GM18873 (cell line): ENCODE results near the gene C1orf146.
"Not testable (repeated sequence)": the region's sequence is repeated elsewhere in the genome, so short reads cannot be mapped to it uniquely, and the experiment has no call there.

Experiments
- ATAC-seq: cut with Tn5 transposase; IDR thresholded peaks from one replicate; pipeline ENCODE4 v1.9.1; 2021; ENCODE audit warnings: mild to moderate bottlenecking, moderate library complexity, moderate number of reproducible peaks; ENCODE audit not compliant: unreplicated experiment, low FRiP score

The C1orf146 gene, protein sequence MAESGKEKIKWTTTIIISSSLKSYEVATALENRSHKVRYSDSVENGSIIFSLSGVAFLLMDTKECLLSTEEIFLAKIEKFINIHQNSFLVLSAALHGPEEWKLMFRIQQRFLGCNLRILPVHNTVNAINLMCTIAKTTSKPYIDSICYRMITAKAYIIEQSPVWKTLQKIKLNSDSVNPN

DNA sequence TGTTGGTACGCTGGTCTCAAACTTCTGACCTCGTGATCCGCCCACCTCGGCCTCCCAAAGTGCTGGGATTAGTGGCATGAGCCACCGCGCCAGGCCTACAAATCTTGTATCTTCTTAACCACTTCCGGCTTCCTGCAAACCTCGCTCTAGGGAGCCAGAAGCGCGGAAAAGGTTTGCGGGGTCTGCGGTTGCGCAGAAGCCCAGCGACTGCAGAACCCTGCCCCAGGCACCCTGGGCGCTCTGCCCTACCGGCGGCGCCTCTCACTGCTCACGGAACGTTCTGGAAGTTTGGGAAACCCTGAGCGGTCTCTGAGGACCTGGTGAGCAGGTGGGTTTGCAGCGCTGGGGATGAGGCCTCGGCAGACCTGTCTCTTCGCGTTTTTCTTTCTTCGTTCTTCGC, at the start of gene C1orf146:
TSS of gene C1orf146 (plus strand) at position 195 of the 400 bp plus-strand sequence. CDS start 13,506 bp downstream, outside the sequence.
- no peak for ATAC-seq

DNA sequence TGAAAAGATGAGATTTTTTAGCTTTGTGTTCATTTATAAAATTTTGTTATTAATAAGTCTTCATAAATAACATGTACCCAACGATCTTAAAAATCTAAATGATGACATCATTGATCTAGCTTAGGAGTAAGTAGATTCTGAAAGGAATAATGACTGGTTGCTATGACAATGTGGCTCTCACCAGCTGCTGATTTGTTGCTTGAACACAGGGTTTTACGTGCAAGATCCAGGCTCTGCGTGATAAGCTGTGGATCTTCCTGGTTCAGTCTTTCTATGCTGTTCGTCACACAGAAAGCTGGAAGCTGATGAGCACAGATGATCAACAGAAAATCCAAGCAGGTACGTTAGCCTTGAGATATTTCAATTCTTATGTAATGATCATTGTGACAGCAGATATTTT, 49.1 kb upstream of the C1orf146 start:
- no peak for ATAC-seq

DNA sequence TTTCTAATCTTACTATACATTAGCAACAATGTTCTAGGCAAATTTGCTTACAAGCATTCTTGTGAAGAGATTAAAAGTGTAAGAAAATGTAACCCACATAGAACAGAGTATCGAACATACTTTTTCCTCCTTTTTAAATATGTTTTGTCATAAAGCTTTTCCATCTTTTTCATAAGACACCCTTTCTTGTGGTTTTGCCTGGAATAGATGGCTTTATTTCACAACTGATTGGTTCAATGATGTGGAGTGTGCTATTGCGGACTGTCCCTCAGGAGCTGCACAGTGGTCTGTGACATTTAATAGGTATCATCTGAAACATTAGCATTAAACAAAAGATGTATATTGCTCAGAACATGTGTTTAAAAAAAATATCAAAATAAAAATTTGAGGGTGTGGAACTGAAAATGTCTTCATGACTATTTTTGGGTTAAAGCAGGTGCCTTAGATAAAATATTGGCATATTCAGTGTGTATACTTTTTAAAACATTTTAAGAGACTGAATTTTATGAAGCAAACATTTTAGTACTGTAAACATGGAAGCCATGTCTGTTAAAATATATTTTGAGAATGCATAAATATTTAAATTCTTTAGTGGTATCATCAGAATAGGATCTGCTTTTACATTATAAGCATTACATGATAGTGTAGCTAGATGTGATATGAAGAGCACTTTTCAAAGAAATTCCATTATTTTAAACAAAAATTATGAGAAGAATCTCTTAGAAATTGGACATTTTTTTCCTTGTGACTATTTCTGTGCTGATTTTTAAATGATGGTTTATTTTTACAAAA, 48.3 kb upstream of the C1orf146 start:
- no peak for ATAC-seq

DNA sequence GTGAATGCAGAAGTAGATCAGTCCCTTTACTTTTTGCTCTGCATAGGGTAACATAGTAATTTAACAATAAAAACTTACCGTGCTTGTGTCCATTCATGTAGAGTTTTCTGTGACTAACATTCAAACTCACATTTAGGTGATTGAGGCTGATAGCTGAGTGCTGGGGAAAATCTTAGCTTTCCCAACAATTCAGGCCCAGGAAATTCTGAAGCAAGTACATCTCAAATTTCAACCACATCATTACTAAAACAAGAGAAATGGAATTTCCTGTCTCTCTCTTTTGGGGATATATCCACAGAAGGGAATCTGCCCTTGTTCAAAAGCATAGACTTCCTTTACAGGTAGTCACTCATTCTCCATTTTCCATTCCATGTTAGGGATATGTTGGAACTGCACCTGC, 33.1 kb upstream of the C1orf146 start:
- ATAC-seq: no peak

DNA sequence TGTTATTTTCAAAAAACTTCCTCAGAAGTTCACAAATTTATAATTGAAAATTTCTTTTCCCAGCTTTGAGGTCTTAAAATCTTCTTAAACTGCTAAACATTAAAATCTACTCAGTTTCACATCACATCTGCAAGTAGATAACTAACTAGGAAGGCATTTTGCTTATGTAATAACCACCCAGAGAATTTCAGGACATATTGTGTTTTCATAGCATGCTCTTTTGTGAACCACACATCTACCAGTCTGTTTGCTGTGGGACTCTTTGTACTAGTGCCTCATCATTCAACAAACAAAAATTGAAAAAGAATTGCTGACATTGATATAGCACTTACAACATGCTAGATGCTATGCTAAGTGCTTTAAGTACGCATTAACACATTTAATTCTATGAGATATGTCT, 31.6 kb upstream of the C1orf146 start:
- ATAC-seq: no peak

DNA sequence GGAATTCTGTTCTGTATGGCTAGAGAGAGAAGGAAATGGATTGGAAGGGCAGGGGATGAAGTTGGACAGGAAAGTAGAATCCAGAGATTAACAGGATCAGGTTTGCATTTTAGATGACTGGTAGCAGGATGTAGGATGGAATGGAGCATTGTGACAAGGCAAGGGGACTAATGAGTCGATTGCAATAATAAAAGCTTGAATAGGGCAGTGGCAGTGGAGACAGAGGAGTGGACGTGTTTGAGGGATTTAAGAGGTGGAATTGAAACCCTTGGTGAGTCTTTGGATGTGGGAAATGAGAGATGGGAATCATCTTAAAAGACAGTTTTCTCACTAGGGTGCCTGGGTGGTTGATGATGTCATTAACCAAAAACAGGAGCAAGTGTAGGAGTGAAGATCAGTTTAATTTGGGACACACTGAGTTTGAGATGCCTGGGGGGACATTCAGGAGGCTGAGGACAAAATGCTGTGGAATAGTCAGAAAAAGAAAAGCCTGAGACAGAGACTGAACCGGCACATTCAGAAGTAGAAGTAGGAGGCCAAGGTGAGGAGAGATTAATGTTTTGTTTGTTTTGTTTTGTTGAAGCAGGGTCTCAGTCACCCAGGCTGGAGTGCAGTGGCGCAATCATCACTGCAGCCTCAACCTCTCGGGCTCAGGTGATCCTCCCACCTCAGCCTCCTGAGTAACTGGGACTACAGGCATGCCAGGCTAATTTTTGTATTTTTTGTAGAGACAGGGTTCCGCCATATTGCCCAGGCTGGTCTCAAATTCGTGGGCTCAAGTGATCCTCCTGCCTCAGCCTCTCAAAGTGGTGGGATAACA, 29.1 kb upstream of the C1orf146 start:
- no peak for ATAC-seq

DNA sequence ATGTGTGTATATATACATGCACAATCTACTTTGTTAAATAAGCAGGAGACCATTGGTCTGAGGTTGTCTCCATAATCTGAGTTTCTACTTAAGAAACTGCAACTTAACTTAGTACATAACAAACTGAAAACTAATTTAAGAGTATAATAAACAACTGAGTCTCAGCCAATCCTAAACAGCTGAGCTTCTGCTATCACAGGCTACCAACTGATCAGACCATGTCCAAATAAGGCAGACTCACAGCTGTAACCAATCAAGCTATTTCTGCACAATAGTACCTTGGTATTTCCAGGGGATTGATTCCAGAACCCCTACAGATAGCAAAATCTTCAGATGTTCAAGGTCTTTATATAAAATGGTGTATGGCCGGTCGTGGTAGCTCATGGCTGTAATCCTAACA, 26.0 kb upstream of the C1orf146 start:
- ATAC-seq: no peak

DNA sequence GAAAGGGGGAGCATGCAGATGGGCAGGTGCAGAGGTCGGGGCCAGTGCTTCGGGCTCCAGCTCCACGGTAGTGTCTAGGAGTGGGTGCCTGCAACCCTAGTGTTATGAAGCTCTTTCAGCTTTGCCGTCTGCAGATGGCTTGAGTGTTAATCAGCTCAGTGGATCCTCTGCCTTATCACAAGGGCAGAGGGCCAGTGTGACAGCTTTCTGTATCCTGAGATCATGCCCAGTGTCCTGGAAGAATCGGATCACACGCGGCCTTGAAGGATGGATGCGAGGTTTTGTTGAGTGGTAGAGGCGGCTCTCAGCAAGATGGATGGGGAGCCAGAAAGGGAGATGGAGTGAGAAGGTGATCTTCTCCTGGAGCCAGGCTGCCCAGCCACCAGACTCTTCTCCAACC, 25.5 kb upstream of the C1orf146 start:
- no peak for ATAC-seq

DNA sequence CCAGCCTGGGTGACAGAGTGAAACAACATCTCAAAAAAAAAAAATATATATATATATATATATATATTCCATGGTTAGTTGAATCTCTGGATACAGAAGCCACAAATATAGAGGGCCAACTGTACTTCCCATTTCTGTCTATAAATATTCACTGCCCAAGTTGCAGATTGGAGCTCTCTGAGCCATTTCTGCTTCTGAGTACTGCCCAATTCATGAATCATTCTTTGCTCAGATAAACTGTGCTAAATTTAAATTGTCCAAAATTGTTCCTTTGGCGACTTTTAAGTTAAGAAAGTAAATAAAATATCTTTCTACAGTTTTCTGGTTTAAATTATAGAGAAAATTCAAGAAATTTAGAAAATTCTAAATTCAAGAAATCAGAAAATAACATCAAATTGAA, 23.2 kb upstream of the C1orf146 start:
- no peak for ATAC-seq

DNA sequence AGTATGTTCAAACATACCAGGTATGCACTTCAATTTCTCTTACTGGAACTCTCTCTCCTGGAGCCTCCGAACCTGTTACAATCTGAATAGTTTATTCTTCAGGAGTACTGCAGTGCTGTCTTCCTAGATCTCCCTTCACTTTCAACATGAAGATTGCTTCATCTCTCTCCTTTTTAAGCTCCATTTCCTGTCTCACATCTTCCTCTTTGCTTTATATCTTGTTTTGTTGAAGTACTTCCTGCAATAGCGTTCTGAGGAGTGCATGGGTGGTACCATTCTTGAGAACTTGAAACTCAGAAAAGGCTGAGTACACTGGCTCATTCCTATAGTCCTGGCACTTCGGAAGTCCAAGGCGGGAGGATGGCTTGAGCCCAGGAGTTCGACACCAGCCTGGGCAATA, 15.7 kb upstream of the C1orf146 start:
- no peak for ATAC-seq

DNA sequence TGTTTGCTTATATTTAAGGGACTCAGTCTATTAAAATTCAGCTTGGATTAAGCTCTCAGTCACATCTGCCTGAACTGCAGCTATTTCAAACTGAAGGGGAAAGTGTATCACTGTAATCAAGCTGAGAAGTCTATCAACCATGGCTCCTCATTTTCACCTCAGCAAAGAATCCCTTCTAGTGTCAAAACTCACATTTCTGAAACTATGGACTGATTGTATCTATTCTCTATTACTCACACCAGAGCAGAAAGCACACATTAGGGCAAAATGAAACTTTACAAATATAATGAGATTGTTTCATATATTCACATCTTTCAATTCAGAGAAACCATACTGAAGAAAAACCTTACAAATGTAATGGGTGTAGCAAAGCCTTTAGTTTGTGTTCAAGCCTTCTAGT, 14.6 kb upstream of the C1orf146 start:
- no peak for ATAC-seq

DNA sequence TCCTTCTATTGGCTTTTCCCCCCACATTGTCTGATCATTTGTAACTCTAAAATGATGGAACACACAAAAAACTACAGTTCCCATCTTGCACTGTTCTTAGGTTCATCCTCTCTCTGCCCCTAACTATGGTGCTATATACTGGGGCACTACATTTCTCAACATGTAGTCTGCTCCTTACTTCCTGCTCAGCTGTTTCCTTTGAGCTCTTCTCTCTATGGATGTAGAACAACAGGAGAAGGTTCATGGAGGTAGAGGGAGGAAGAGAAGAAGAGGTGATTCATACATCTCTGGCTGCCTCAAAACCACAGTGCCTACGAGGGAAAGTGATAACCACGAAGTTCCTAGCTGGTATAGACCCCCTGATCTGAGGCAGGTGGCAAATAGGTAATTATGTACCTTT, 7.0 kb upstream of the C1orf146 start:
- no peak for ATAC-seq

DNA sequence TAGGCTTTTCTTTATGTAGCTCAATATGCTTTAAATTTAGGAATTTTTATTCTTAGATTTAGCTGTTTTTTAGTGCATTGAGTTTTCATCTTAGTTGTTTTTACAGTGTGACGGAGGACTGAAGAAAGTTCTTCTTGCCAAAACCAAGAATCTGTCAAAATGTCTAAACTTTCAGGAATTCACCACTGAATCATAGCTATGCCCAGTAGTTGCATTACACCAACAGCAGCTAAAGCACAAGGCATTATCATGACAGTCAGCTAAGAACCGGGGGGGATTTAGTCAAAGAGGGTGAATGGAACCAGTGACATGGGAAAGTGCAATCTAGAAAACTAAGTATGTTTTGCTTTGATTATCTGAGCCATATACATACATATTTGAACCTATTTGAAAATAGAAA, 6.5 kb upstream of the C1orf146 start:
- ATAC-seq: no peak

DNA sequence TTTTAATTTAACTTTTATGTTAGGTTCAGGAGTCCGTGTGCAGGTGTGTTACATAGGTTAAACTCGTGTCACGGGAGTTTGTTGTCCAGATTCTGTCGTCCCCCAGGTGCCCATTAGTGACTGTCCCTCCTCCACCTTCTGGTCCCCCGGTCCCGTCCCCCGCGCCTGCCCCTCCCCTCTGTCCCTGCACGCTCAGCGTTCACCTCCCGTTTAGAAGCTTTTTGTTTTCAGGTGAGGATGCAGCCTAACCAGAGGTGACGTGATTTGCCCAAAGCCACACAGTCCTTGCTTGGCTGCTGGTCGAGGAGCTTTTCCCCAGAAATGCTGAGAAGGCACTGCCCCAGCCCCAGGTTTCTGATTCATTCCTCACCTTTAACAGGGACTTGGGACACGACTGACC, 844 bp downstream of the C1orf146 start:
- ATAC-seq: no peak

DNA sequence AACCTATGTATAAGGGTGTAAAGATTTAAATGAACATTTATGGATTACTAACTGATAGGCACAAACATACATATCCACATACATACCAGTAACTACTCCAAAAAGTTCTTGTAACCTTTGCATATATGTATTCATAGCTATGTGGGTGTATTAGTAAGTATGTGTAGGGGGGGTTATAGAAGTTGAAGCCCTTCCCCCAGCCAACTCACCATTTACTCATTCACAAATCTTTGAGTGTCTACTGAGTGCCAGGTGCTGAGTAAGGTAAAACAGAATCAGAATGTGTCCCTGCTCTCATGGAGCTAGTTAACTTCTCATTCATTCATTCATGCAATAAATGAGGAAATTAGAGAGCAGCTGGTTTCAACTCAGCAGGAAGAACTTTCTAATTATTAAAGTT, 1.3 kb downstream of the C1orf146 start:
- no peak for ATAC-seq

DNA sequence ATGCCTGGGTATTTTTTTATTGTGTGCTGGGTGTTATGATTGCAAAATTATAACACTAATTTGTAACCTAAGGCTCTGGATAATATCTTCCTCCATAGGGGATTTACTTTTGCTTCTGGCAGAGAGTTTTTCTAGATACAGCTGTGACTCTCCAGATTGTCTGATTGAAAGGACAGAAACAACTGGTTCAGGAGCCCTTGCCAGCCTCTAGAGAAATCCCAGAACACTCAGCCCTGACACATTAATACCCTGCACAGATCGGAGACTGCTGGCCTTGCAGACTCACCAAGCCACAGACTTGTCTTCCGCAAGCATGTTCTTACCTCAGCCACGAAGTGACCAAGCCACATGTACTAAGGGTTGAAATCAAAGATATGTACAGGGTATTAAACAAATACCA, 10.7 kb downstream of the C1orf146 start:
- no peak for ATAC-seq

DNA sequence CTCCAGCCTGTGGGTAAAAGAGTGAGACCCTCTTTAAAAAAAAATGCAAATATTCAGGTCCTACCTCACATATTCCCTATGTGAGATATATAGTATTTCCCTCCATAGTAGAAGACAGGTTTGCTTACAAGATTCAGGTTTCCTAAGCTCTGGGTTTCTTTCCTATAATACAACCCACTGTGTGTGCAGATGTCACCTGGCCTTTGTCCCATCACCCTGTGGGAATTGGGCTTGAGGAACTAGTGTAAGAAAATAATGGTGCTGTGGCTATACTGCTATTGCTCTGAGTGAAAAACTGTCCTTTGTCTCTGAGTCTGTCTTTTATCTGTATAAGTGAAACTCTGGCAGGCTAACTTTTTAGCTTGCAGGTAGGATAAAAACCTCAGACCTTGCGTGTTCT, 13.0 kb downstream of the C1orf146 start:
- ATAC-seq: no peak

DNA sequence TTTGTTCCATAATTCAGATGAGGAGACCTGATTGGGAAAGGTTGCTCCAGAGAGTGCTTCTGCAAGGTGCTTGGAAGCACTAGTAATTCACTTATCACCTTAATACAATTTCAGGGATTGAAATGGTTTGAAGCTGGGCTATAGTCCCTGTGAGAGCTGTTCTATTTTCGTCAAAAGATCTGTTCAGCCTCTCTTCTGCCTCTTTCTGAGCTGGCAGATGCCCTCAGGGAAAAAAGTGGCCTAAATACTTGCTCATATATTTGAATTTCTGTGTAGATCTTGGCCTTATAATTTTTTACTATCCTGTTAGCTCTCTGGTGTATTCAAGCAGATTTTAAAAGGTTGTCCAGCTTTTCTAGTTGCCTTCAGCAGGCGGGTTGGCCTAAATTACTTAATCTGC, 22.3 kb downstream of the C1orf146 start:
- no peak for ATAC-seq

DNA sequence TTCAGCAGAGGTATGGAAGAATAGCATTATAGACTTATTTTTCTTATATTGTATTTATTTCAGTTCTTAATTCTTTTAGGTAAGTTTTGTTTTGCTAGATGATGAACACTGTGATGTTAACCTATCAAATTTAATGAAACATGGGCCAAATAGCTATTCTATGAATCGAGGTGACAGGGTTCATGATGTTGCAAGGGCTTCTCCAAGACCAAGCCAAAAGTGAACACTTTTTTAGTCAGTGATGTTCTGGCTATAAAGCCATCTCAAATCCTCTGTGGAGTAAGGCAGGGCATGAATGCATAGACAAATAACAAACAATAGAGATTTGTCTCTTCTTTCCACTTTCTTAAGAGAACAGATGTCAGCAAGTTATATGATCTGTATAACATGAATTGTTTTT, 26.7 kb downstream of the C1orf146 start:
- ATAC-seq: no peak

DNA sequence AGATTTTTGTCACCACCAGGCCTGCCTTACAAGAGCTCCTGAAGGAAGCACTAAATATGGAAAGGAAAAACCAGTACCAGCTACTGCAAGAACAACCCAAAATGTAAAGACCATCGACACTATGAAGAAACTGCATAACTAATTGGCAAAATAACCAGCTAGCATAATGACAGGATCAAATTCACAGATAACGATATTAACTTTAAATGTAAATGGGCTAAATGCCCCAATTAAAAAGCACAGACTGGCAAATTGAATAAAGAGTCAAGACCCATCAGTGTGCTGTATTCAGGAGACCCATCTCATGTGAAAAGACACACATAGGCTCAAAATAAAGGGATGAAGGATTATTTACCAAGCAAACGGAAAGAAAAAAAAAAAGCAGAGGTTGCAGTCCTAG, 37.0 kb downstream of the C1orf146 start:
- not testable (repeated sequence) for ATAC-seq

DNA sequence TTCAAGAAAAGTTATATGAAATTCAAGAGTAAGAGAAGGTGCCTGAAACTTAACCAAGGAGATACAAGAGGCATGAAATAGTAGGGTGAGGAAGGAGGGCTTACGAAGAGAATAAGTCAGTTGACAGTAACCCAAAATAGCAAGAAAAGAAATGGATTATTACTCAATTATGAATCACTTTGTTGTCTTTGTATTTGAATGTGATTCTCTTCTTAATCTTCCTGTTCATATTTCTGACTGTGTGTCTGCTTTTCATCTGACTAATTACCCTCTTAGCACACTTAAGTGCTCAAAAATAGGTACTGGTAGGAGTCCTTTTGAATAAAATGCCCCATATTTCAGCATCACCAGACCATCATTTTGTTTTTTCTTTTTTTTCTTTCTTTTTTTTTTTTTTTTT, 41.6 kb downstream of the C1orf146 start:
- no peak for ATAC-seq
